Activated CD8-positive, alpha-beta memory T cell treated with anti-CD3 and anti-CD28 coated beads, Interleukin-2, amount 50 U/mL, for 4 hours (primary cell): ENCODE measurements around the gene FCMR.

Experiments used
- DNase-seq: peaks from one replicate; pipeline ENCODE4 v3.0.0-alpha.2; 2020

Gene FCMR

DNA sequence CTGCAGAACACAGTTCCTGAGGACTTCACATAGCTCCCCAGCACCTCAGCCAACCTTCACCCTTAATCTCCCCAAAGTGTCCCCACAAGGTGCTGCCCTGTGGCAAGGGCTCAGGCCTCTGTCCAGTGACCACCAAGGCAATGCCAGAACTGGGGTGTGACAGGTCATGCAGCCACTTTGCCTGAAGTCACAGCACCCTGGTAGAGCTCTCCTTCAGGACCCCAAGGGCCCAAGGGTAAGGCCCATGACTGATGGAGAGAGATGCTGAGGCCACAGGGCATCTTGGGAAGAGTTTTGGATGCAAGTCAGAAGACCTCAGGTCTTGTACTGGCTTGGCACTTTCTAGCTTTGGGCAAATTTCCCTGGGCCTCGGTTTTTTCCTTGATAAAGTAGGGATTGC is 783 bp upstream of the FCMR start:
- DNase-seq = no peak

DNA sequence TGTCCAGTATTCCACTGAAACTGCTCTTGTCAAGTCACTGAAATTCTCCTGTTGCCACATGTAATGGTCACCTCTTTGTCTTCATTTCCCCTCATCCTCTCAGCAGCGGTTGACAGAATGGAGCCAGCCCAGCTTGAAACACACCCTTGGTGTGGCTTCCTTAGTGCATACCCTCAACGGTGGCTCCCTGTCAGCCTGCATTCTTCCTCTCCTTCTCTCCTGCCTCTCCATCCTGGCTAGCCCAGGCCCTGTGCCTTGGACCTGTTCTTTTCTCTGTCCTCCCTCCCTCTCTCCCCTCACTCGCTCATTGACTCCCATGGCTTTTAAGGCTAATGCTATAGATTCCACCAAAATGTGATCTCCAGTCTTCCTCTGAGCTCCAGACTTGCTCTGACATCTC is 3.7 kb downstream of the FCMR start:
- DNase-seq = no peak

DNA sequence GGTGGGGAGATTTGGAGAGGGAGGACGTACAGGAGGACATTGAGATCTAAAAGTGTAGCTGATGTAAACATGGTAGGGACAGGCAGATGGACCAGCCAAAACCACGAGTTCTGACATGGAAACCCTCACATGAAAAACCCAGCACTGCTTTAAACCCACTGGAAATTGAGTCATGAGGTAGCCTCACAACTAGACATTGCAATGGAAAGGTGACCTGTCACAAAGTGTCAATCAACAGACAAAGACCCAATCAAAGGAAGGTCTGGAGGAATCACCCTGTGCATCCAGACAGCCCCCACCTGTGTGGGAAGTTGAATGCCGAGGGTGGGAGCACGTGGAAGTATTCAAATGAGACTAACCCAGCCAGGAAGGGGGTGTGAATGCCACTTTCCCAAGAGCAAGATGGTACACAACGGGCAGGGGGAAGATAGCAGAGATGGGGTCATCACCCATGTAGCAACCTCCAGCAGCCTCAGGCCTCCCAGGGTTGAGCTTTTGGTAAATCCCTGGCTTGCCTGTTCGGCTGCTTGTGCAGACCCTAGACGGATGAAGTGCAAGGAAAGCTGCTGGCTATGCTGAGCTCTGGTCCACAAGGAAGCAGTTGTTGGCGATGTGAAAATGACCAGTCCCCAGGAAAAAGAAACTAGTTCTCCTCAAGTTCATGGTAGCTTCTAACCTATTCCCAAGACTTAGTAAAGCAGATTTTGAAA is 5.6 kb downstream of the FCMR start:
- no peak for DNase-seq

DNA sequence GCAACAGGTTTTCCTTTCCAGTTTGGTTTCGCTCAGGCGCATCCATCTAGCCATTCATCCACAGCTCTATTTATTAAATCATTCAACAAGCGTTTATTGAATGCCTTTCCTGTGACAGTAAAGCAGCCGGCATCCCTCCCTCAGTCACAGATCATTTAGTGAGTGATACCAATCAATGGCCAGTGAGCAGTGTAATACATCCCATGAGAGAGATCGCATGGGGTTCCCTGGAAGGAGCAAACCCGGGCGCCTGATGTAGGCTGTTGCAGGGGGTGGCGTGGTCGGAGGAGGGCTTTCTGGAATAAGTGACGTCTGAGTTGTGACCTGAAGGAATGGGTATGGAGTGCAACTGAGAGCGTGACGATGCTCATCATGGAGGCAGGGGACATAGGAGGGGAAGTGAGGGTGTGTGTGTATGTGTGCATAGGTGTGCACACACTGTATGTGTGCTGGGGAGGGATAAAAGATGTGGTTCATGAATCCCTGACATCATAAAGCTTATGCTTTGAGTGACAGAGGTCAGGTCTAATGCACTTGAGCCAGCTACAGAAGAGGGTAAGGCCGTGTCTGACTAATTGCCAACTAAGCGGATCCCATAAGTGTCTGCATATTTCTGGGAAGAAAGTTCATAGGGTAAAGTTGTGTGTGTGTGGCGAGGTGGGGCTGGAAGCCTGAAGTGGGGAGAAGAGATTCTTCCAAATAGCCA is 6.6 kb downstream of the FCMR start:
- DNase-seq = no peak

DNA sequence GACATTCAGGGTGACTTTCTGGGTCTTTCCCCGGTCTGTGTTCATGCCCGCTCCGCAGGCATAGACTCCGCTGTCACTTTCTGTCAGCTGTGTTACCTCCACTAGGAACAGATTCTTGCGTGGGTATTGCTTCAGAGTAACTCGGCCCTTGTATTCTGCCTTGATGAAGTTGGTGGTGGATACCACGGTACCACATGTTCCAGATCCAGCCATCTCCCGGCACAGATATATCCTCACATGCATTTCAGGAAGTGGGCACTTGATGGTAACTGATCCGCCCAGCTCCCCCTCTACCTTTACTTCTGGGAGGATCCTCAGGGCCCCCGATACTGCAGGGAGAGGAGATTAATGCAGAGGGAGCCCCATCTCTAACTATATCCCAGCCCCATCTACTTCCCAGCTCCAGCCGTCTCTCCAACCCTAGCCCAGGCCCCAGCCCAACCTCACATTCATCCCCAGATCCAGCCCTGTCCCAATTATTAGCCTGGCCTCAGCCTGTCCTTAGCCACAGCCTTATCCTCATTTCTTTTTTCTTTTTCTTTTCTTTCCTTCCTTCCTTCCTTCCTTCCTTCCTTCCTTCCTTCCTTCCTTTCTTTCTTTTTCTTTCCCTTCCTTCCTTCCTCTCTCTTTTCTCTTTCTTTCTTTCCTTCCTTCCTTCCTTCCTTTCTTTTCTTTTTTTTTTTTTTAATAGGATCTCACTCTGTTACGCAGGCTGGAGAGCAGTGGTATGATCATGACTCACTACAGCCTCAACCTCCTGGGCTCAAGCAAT is 7.8 kb downstream of the FCMR start:
- DNase-seq = no peak

DNA sequence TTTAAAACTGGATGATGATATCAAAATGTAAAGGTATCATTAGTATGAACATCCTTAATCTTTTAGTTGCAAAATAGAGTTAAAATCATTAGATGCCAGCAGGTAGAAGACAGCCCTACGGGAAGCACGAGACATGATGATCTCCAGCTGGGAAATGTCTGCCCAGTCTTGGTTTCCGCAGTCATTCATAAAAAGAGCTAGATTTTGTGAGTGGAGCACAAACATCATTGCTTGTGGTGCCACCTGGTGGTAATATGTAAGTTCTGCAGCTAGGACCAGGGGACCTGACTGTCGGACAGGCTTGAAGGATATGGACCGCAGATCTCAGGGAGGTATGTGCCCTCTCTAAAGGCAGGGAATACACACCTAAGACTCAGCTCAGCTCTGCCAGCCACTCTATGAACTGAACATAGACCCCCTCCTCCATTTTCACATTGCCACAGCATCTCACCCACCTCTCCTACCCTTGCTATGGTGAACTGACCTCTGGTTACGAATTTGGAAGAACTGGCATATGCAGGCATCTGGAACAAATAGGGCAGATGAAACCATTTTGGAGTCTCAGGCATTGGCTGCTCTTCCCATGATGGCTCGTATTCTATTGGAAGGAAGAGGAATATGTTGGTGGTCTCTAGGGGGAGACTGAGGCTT is 9.2 kb downstream of the FCMR start:
- DNase-seq = peak; percentile 51

DNA sequence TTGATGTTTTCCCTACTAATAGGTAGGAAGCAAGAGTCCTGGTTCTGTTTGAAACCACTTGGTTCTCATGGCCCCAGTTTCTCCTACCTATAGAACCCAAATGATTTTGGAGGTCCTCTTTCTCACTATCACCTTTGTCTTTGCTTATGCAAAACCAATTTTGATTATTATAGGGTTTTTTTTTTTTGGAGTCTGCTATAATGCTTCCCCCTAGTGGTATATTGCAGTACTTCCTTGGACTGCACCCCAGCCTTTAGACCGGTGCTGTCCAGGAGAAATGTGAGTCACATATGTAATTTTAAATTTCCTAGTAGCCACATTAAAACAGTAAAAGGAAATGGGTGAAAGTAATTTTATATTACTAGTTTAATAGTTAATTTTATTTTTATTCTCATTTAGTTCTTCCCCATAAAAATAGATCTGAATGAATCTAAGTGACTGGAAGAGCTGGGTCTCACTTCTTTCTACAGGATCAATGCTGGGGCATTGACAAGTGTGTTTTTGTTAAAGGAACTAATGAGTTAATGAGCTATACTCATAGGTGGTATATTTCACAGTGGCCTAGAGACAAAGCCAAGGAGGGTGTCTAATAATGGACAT is 10.6 kb downstream of the FCMR start:
- no peak for DNase-seq

DNA sequence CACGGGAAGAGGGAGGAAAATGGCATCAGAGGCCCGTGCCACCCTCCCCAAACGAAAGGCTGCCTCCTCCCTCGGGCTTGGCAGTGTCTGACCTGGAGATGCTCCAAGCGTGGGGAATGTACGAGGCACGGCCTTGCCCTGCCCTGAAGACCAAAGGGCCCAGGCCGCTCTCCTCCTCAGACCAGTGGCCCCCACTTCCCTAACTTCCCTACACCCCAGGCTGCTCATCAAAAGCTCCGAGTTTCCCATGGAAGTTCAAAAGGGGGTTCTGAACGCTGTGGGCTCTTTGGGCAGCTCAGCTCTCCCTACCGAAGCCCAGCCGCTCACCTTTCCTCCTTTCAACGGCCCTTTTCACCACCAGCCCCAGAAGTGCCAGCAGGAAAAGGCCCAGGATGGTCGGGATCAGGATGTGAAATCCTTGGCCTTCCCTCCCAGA is 11.8 kb downstream of the FCMR start:
- no peak for DNase-seq

DNA sequence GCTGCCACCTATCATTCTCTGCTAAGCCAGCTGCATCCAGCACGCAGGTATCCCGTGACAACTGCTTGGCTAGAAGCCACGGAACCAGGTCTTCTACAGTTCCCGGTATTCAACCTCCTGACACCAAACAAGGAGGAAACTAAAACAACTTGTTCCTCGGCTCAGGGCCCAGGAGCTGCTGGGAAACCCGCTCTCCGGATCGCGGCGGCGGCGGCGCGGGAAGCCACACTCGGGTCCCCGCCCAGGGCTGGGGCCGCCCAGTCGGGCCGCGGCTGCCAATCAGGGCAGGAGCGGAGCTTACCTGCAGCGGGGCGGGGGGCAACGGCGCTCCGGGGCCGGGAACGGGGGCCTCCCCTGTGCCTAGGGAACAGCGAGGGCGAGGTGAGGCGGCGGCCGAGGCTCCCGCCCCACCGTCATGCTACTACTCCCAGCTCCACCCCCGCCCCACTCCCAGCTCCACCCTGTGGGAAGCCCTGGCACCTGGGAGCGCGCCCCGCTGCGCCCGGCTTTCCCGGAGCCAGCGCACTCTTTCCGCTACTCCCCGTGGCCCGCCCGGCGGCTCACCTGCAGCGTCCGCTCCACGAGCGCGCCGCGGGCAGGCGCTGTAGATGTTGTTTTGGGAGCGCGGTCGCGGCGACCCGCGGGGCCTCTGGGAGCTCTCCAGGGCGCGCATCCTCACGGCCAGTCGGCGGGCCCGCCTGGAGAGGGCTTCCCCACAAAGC is 12.4 kb downstream of the FCMR start:
- DNase-seq = peak; percentile 52

DNA sequence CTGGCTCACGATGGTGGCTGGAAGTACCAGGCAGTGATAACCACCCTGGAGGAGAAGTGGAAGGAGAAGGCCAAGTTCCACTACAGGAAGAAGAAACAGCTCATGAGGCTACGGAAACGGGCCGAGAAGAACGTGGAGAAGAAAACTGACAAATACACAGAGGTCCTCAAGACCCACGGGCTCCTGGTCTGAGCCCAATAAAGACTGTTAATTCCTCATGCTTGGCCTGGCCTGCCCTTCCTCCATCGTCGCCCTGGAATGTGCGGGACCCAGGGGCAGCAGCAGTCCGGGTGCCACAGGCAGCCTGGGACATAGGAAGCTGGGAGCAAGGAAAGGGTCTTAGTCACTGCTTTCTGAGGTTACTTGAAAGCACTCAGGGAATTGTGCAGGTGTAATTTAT is 13.7 kb downstream of the FCMR start:
- DNase-seq = no peak

DNA sequence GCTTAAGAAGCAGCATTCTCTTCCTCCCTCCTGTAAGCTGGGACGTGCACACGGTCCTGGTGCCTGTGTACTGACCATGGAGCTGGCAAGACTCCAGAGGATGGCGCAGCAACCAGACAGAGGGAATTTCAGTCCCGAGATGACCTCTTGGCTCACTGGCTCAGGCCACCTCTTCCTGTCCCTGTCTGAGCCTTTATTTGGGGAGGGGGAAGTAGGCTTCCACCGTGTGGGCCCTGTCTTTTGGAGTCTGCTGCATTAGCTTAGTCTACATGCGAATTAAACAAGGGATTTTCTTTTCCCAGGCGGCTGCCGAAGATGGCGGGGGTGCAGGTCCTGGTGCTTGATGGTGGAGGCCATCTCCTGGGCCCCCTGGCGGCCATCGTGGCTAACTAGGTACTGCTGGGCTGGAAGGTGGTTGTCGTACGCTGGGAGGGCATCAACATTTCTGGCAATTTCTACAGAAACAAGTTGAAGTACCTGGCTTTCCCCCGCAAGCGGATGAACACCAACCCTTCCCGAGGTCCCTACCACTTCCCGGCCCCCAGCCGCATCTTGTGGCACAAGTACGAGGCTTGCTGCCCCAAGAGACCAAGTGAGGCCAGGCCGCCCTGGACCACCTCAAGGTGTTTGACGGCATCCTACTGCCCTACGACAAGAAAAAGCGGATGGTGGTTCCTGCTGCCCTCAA is 14.3 kb downstream of the FCMR start:
- DNase-seq = no peak

DNA sequence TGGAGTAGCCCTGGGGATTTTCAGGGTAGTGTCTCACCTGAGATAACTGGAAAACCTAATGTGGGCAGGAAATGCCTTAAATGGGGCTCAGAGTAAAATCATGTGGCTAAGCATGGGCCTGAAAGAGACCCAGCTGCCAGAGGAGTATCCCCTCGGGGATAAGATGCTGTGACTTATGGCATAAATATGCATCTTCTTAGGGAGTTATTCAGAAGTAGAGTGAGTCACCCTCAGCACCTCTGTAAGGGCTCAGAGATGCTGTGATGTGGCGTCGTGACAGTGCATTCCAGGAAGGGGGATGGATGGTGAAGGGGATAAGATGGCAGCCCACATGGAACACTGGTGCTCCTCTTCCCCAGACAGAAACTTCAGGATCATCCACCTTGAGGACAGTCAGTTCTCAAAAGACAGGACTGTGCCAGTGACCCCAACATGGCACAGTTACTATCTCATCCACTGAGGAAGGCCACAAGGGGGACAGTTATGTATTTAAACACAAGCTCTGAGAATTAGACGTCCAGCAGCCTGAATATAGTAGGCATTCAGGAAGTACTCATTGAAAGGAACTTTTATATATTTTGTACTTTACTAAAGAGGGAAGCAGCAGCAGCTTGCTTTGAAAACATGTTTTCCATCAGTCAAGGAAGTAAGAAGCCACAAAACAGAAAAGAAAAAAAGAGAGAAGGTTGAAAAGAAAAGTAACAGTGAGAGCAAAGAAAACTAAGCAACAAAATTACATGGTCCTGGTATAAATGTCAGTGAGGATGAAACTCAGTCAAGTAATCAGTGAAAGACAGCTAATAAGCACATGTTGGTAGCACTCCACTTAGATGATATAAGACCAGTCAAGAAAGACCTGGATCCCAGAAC is 16.2 kb downstream of the FCMR start:
- peak; percentile 44 for DNase-seq

DNA sequence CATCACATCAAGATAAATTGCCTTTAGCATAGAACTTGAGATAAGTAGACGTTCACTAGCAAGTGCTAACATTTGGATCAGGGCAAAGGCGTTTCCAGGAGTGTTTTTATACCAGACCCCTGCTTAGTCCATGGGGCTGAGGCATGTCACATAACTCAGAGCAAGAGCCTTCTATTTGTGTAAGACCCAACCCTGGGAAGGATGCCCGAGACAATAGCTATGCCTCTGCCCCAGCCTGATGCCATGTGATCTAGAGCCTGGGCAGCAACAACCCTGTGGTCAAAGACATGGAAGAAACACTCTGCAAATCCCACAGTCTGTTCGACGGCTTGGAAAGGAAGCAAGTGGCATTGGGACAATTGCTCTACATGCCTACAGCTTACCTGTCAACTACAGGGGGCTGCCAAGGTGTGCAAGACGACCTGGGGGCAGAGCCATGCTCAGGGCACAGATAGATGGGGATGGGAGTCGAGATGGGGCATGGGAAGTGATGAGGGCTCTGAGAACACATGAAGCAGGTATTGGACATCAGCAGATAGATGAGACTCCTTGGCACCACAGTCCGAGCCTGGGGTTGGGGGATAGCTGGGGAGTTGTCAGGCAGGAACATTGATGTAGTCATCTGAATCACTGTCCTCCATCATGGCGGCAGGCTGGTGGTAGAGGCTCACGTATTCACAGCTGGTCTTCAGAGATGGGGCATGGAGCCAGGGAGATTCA is 17.2 kb downstream of the FCMR start:
- DNase-seq = no peak

DNA sequence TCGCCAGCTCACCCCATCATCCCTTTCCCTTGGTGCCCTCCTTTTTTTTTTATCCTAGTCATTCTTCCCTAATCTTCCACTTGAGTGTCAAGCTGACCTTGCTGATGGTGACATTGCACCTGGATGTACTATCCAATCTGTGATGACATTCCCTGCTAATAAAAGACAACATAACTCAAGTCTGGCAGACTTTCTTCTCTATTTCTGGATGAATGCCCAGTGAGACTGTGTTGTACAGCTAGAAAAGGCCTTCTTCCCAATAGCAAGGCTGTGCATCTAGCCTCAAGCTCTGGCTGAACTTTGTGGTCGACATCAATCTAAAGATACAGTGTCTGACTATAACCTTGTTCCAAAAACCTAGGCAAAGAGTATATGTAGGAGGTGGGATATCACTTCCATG is 18.1 kb downstream of the FCMR start:
- no peak for DNase-seq

DNA sequence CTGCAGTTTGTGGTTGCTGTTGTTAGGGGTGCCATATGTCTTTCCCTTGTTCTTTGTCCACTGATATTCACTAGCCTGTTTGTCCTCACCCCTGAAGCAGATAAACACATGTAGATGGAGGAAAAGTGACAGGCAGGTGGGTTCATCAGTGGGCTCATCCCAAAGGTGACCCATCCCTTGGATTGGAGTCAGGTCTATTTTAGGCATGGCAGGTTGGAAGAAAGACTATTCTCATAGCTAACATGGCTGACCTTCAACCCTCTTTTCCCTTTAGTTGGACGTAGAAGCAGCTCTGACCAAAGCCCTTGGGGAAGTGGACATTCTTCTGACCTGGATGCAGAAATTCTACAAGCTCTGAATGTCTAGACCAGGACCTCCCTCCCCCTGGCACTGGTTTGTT is 19.0 kb downstream of the FCMR start:
- no peak for DNase-seq

DNA sequence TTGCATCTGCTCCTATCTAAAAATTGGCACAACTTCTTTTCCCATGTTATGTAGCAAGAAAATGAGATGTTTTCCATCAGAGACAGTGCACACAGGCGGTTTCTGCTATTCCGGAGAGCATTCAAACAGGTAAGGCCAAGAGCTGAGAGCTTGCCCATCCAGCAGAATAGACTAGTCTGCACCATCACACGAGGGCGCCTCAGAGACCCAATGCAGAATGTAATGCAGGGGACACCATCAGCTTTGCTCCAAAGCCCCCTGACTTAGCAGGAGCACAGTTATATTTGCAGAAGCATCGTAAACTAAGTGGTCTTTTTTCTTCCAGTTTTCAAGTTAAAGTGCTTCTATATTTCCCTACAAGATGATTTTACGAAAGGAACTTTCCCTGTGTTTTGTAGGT is 19.8 kb downstream of the FCMR start:
- DNase-seq = no peak

DNA sequence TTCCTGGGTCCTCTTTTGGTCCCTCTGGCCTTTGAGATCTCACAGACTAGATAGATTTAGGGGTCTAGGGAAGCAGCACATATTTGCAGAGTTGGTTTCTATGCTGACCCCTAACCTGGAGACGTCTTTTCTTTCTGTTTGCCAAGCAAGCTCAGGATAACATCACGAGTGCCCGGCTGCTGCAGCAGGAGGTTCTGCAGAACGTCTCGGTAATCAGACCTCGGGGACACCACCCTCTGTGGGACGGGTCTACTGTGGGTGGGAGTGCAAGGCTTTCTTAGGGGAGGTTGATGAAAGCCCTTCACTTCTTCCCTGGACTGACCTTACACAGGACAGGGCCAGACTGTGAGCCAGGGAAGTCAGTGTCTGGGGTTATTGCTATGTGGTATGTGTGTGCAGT is 21.6 kb downstream of the FCMR start:
- DNase-seq = no peak

DNA sequence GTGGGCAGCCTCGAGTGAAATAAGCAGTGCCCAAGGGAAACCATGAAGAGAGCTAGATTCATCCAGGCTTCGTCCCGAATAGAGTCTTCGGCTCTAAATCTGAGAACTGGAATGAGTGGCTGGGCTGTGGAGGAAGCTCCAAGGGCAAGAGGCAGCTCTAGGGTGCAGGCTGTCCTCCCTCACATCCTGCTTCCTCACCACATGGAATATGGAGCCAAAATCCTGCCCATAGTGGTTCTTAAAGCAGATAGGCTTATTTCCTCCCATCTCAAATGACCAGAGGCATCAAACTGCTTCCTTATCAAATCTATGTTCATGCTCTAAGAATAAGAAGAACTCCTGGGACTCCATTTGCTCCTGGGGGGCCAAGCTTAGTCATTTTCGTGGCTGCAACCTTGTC is 22.0 kb downstream of the FCMR start:
- DNase-seq = no peak

DNA sequence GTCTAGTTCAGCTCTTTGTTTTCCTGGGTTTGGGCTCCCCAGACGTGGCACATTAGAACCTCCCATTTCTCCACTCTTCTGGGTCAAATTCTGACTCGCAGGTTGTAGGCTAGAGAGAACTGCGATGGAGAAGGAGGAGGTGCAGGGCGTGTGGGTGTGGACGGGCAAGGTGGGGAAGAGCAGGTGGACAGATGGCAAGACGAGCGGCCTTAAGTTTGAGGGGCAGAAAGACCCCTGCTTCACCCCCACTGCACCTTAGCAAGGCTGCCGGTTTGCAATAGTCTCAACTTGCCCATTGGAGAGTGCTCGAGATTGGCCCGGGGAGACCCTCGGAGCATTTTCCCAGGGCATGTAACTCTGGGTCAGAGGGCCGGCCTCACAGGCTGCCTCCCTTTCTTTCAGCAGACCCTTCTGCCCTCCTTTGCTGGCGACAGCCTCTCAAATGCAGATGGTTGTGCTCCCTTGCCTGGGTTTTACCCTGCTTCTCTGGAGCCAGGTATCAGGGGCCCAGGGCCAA is 22.8 kb downstream of the FCMR start:
- DNase-seq = no peak
